Neutrophil (primary cell): ENCODE data around the gene CPSF3.

Source experiments
- H3K27ac ChIP-seq: fragments of 200-600 bp; sonication (generic); 2 replicates; pipeline ENCODE4 v1.5.1; 2016; ENCODE audit warnings: mild to moderate bottlenecking, moderate library complexity
- H3K27me3 ChIP-seq: fragments of 200-600 bp; sonication (generic); 2 replicates; pipeline ENCODE4 v1.6.0; 2016; ENCODE audit warnings: mild to moderate bottlenecking
- H3K36me3 ChIP-seq: fragments of 200-600 bp; sonication (generic); 2 replicates; pipeline ENCODE4 v1.5.1; 2017
- H3K4me1 ChIP-seq, 2 experiments: fragments of 200-600 bp in 1 of 2; sonication (generic) in 1 of 2; 1 replicate in 1 of 2; 2 replicates in 1 of 2; pipeline versions ENCODE4 v1.5.1 to v1.6.1; 2013 to 2016; ENCODE audit warnings: low read depth in 1 of 2, low read length in 1 of 2, mild to moderate bottlenecking in 1 of 2, moderate library complexity in 1 of 2; ENCODE audit not compliant: control insufficient read depth in 1 of 2, insufficient read depth in 1 of 2
- H3K4me3 ChIP-seq, 2 experiments: fragments of 200-600 bp in 1 of 2; sonication (generic) in 1 of 2; 1 replicate in 1 of 2; 2 replicates in 1 of 2; pipeline ENCODE4 v1.5.1; 2013 to 2016; ENCODE audit warnings: low read depth in 1 of 2, low read length in 1 of 2, mild to moderate bottlenecking in 1 of 2, moderate library complexity in 1 of 2
- H3K9me3 ChIP-seq: fragments of 200-600 bp; sonication (generic); 2 replicates; pipeline ENCODE4 v1.5.1; 2016
- TF ChIP-seq, protein P1 (sequence below): fragments of 200-600 bp; sonication (generic); IDR thresholded peaks from 2 replicates; pipeline ENCODE4 v1.5.1; 2016; ENCODE audit warnings: antibody characterized with exemption

Gene CPSF3

DNA sequence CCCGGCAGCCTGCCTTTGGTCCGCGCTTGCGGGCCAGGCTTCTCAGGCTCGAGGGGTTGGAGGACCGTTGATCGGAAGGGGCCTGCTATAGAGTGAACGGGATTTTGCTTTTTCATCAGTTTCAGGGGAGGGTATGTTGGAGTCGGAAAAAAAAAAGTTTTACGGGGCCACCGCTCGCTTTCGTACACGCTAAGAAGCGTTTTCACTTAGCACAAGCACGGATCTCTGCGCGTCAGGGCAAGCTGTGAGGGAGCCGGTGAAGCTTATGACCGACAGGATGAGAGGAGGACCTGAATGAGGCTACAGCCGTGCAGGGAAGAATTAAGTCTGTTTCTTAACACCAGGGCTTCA is 443 bp downstream of the CPSF3 start:
- no peaks in the 10 kb centered on the region for H3K36me3 ChIP-seq
- H3K27me3 ChIP-seq = no peaks in the 10 kb centered on the region
- TF ChIP-seq, protein P1, sequence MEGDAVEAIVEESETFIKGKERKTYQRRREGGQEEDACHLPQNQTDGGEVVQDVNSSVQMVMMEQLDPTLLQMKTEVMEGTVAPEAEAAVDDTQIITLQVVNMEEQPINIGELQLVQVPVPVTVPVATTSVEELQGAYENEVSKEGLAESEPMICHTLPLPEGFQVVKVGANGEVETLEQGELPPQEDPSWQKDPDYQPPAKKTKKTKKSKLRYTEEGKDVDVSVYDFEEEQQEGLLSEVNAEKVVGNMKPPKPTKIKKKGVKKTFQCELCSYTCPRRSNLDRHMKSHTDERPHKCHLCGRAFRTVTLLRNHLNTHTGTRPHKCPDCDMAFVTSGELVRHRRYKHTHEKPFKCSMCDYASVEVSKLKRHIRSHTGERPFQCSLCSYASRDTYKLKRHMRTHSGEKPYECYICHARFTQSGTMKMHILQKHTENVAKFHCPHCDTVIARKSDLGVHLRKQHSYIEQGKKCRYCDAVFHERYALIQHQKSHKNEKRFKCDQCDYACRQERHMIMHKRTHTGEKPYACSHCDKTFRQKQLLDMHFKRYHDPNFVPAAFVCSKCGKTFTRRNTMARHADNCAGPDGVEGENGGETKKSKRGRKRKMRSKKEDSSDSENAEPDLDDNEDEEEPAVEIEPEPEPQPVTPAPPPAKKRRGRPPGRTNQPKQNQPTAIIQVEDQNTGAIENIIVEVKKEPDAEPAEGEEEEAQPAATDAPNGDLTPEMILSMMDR = no peak
- H3K4me1 ChIP-seq = peaks cover 20 to 24% of the 10 kb centered on the region in 2 experiments
- H3K27ac ChIP-seq = peak overlapping the region; percentile 87
- no peaks in the 10 kb centered on the region for H3K9me3 ChIP-seq
- H3K4me3 ChIP-seq = peak overlapping the region; percentile 96 to 98

DNA sequence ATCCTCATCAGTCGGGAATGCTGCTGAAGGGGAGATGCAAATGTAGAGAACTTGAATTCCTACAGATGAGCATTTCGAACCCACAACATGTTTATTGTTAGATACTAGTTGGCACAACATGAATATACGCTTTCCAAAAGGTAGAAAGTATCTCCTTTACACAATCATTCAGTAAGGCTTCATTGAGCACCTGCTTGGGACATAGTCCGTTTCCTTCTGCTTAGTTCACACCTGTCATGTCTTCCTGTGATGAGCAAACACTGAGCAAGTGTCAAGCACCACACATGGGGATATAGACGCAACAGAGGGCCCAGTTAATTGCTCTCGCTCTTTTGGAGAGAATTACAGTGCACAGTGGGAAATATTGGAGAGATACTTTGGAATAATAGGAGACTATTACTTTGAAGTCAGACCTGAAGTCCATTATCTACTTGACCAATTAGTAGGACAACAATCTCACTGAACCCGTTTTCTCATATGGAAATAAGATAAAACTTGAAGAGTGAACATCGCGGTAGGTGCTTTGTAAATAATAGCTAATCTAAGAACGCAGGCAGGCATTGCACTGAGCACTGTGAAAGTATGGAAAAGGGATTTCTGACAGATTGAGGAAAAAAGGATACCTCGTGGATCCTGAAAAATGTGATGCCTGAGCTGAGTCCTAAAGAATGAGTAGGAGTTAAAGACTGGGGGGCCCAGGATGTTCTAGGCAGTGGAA is 1.2 kb downstream of the CPSF3 start:
- Histone ChIP-seq H3K4me1 (peaks cover 20 to 24% of the 10 kb centered on the region in 2 experiments), H3K36me3 (peaks cover under 1% of the 10 kb centered on the region), H3K27ac (peak overlapping the region; percentile 87), H3K9me3 (no peaks in the 10 kb centered on the region), H3K27me3 (no peaks in the 10 kb centered on the region), H3K4me3 (peak overlapping the region; percentile 96 to 98)
- TF ChIP-seq, protein P1 = no peak

DNA sequence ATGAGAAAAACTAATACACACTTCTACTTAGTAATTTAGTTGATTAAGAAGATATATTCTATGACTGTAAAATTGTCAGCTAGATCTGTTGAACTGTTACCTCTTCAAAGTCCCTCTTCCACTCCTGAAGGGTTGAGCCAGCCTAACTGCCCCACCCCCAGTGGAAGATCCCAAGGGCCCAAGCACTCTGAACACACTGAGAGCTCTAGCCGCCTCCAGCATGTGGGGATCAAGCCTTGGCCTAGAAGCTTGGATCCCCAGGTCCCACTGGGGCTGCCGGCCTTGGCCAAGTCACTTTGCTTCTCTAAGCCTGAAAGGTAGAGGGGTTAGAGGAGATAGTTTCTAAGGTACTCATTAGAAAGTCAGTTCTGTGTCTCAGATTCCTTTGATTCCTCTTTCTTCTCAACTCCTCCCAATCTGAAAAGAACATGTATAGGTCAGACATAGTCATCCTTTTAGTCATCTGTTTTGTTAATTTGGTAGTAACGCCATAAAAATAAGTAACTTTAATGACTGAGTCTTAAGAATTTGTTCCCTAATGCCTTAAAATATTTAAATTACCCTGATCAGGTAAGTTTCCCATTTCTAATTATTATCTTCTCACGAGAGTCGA is 5.6 kb downstream of the CPSF3 start:
- Histone ChIP-seq H3K9me3 (no peaks in the 10 kb centered on the region), H3K27me3 (no peaks in the 10 kb centered on the region), H3K36me3 (peaks cover 41% of the 10 kb centered on the region), H3K4me3 (no peak overlapping the region), H3K27ac (no peak overlapping the region), H3K4me1 (peaks cover 7 to 10% of the 10 kb centered on the region in 2 experiments)
- TF ChIP-seq, protein P1 = no peak

DNA sequence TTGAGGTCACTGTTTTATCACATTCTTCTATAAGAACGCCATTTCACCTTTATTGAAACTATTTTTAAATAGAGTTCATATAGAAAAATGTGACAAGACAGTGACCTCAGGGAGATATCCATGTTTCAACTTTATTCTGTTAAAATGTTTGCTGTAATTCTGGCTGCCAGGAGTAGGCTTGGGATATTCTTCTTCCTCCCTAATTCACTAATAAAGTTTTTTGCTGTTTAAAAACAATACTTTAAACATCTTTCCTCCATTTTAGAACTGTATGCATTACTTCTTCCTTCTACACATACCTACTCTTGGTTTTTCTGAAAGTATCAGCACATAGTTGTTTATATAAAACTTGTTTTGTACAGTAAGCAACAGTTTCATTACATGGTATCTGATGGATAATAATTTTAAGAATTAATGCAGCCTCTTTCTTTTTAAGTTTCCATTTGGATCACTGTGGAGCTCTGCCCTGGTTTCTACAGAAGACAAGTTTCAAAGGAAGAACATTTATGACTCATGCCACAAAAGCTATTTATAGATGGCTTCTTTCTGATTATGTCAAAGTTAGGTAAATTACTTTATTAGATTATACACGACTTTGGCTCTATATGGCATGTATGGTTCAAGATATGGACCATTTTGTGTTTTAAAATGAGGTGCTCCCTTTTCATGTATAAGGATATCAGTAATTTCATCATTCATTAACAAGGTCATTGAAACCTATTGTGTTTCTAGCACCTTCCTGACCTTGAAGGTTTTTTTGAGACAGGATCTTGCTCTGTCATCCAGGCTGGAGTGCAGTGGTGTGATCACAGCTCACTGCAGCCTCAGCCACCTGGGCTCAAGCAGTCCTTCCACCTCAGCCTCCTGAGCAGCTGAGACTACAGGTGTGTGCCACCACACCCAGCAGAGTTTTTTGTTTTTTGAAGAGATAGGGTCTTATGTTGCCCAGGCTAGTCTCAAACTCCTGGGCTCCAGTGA is 7.2 kb downstream of the CPSF3 start:
- Histone ChIP-seq H3K4me3 (no peak overlapping the region), H3K27me3 (no peaks in the 10 kb centered on the region), H3K36me3 (peaks cover 57% of the 10 kb centered on the region), H3K9me3 (no peaks in the 10 kb centered on the region), H3K4me1 (no peaks in the 10 kb centered on the region), H3K27ac (no peak overlapping the region)
- TF ChIP-seq, protein P1 = no peak

DNA sequence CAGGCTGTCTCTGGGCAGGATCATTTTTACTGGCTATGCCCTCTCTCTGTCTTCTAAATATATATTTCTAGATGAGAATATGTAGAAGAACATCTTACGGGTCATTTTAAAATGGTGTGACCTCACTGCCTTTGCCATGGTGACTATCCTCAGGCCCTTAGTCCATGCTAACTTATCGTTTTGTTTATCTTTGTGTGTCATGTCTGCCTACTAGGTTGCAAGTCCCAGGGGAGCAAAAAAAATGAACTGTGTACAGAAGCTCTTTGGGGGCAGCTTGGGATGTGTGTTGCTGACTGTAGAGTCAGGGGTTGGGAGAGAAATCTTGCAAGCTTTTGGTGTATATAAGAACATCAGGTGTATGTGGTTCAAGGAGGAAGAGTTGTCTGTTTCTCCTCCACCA is 11.0 kb downstream of the CPSF3 start:
- H3K9me3 ChIP-seq = no peaks in the 10 kb centered on the region
- no peak overlapping the region for H3K27ac ChIP-seq
- TF ChIP-seq, protein P1 = no peak
- H3K27me3 ChIP-seq = no peaks in the 10 kb centered on the region
- H3K4me3 ChIP-seq = no peak overlapping the region
- peaks cover 91% of the 10 kb centered on the region for H3K36me3 ChIP-seq
- no peaks in the 10 kb centered on the region for H3K4me1 ChIP-seq
